Suprapubic skin (tissue), 4 donors: ENCODE data around the gene PTPRD. TPM values are rescaled to one million over a fixed set of nuclear protein-coding genes. Genes with fewer than 3 reads are reported as not detected.
A peak's percentile ranks its signal among the peaks of the same experiment; 100 is the strongest.

Experiments
- DNase-seq, 2 donors: peaks; one replicate each; pipeline ENCODE4 v3.0.0-alpha.2; 2019; ENCODE audit warnings: low spot score in 2 of 2
- H3K27ac ChIP-seq: fragments of 200-600 bp; sonication (generic); one replicate; pipeline ENCODE4 v1.5.1; 2019
- H3K27me3 ChIP-seq: fragments of 200-600 bp; sonication (generic); one replicate; pipeline ENCODE4 v1.5.1; 2019
- H3K36me3 ChIP-seq: fragments of 200-600 bp; sonication (generic); one replicate; pipeline ENCODE4 v1.5.1; 2019
- H3K4me1 ChIP-seq: fragments of 200-600 bp; sonication (generic); one replicate; pipeline ENCODE4 v1.5.1; 2019
- H3K4me3 ChIP-seq: fragments of 200-600 bp; sonication (generic); one replicate; pipeline ENCODE4 v1.5.1; 2019; ENCODE audit warnings: mild to moderate bottlenecking
- H3K9me3 ChIP-seq: fragments of 200-600 bp; sonication (generic); one replicate; pipeline ENCODE4 v1.5.1; 2019
- CTCF ChIP-seq, 2 donors: fragments of 200-600 bp in 1 of 2; fragments of 450-650 bp in 1 of 2; sonication (generic) in 1 of 2; IDR thresholded peaks; one replicate each; pipeline ENCODE4 v1.5.1; 2016 to 2019; ENCODE audit warnings: antibody characterized with exemption in 2 of 2, mild to moderate bottlenecking in 1 of 2, moderate library complexity in 1 of 2
- EP300 ChIP-seq: sonication (generic); formaldehyde crosslinking; IDR thresholded peaks from one replicate; pipeline ENCODE4 v1.6.1; 2017; ENCODE audit warnings: antibody characterized with exemption
- POLR2A ChIP-seq, 2 donors: fragments of 450-650 bp; IDR thresholded peaks; one replicate each; pipeline ENCODE4 v1.6.1; 2017; ENCODE audit warnings: antibody characterized with exemption in 2 of 2, mild to moderate bottlenecking in 2 of 2, moderate library complexity in 2 of 2
- POLR2AphosphoS5 ChIP-seq, 3 donors: sonication (generic); formaldehyde crosslinking; IDR thresholded peaks; one replicate each; pipeline ENCODE4 v1.6.1; 2017; ENCODE audit warnings: antibody characterized with exemption in 3 of 3
- WGBS: methylation state at CpG from one replicate; pipeline ENCODE4 v1.1.5; 2018; 5-methylcytosine and 5-hydroxymethylcytosine counted together
- total RNA-seq, 4 donors: library from RNA; depleted of rRNA; stranded (reverse); fragments of >200 nt; gene quantifications; one replicate each; pipeline ENCODE4 v1.1.0, GENCODE V29; 2016

PTPRD gene
- total RNA-seq, 4 donors from 2014 or later = 0.49 to 3.3 (median 2.5) TPM

DNA sequence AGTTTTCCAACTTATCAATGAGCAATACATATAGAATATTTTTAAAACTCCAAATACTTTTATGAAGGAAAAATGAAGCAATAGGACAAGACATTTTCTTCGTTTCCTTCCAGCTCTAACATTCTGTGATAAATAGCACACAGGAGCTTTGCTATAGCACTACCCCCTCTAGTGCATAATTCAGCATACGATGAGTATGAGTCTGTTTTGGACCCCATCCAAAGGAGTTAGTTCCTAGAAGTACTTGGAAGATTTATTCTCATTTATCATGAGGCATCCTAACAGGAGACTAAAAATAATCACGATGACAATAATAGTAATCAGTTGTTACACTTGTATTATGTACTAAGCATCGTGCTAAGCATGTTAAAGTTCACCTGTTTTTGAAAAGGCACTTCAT lies 1751.9 kb downstream of the PTPRD start:
- DNase-seq = no peak
- no peak overlapping the region for H3K27ac ChIP-seq
- no peaks in the 10 kb centered on the region for H3K36me3 ChIP-seq
- peaks cover 35% of the 10 kb centered on the region for H3K27me3 ChIP-seq
- TF ChIP-seq CTCF (IDR thresholded peaks at IDR 0.05) (no peak), POLR2A (IDR thresholded peaks at IDR 0.05) (no peak)
- peaks cover 22% of the 10 kb centered on the region for H3K4me1 ChIP-seq
- no peak overlapping the region for H3K4me3 ChIP-seq
- no peaks in the 10 kb centered on the region for H3K9me3 ChIP-seq
- WGBS = 25% methylated on average over 4 of the region's 4 CpGs

GRCh38 chr9:8860086-8860485 lies 1752.7 kb downstream of the PTPRD start:
- no peaks in the 10 kb centered on the region for H3K9me3 ChIP-seq
- H3K4me3 ChIP-seq = no peak overlapping the region
- H3K27ac ChIP-seq = no peak overlapping the region
- no peak for TF ChIP-seq POLR2AphosphoS5 (IDR thresholded peaks at IDR 0.05)
- no peak for TF ChIP-seq EP300
- no peak for TF ChIP-seq CTCF (IDR thresholded peaks at IDR 0.05)
- TF ChIP-seq POLR2A (IDR thresholded peaks at IDR 0.05) = no peak
- no peaks in the 10 kb centered on the region for H3K36me3 ChIP-seq
- peaks cover 22% of the 10 kb centered on the region for H3K4me1 ChIP-seq
- no peak for DNase-seq
- peaks cover 44% of the 10 kb centered on the region for H3K27me3 ChIP-seq

DNA sequence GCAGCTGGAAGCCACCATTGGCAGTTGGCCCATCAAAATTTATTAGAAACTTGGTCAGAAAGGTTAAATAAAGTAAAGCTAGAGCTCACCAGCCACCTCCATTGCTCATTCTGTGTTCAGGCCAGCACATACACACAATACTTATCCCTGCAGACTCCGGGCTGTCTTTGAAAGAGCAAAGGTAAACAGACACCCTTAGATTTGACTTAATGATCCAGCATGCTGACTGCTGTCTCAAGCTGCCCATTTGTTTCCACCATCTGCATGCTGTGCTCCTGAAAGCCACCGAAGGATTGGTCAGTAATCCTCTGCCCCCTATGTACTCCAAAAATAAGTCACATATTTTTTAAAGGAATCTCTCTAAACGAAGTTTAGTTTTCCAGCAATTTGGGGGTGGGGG lies 1753.4 kb downstream of the PTPRD start:
- Histone ChIP-seq H3K27ac (no peak overlapping the region), H3K4me3 (no peak overlapping the region), H3K27me3 (peaks cover 50% of the 10 kb centered on the region), H3K36me3 (no peaks in the 10 kb centered on the region), H3K9me3 (no peaks in the 10 kb centered on the region), H3K4me1 (peaks cover 22% of the 10 kb centered on the region)
- 57% methylated on average over 3 of the region's 3 CpGs for WGBS
- TF ChIP-seq POLR2AphosphoS5 (IDR thresholded peaks at IDR 0.05) (no peak), POLR2A (IDR thresholded peaks at IDR 0.05) (no peak), CTCF (IDR thresholded peaks at IDR 0.05) (no peak), EP300 (no peak)
- DNase-seq = no peak

DNA sequence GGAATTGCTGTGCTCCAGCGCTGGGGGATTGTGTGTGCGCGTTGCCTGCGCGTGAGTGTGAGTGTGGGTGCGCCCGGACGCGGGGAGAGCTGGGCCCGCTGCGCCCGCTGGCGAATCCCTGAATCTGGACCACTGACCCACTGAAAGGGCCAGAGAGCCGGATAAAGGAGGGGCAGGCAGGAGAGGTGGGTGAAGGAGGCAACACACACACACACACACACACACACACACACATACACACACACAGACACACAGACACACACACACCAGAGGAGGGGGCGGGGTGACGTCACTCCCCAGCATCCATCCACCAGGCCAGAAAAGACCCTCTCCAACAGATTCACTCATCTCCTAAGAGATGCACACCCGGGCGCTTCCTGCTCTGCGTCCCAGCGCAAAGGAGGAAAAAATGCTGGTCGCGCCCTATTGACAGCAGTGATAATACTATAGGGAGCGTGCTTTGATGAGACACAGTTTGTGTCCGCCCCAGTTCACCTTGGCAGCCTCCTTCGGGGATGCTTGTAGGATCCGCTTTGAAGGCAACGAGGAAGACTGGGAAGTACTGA lies 1754.1 kb downstream of the PTPRD start:
- Histone ChIP-seq H3K4me1 (peaks cover 22% of the 10 kb centered on the region), H3K36me3 (no peaks in the 10 kb centered on the region), H3K9me3 (no peaks in the 10 kb centered on the region), H3K27ac (no peak overlapping the region), H3K4me3 (peak overlapping the region; percentile 54), H3K27me3 (peaks cover 52% of the 10 kb centered on the region)
- 21% methylated on average over 26 of the region's 27 CpGs for WGBS
- TF ChIP-seq CTCF (IDR thresholded peaks at IDR 0.05) (no peak), POLR2AphosphoS5 (IDR thresholded peaks at IDR 0.05) (no peak), EP300 (no peak), POLR2A (IDR thresholded peaks at IDR 0.05) (no peak)
- DNase-seq = no peak

DNA sequence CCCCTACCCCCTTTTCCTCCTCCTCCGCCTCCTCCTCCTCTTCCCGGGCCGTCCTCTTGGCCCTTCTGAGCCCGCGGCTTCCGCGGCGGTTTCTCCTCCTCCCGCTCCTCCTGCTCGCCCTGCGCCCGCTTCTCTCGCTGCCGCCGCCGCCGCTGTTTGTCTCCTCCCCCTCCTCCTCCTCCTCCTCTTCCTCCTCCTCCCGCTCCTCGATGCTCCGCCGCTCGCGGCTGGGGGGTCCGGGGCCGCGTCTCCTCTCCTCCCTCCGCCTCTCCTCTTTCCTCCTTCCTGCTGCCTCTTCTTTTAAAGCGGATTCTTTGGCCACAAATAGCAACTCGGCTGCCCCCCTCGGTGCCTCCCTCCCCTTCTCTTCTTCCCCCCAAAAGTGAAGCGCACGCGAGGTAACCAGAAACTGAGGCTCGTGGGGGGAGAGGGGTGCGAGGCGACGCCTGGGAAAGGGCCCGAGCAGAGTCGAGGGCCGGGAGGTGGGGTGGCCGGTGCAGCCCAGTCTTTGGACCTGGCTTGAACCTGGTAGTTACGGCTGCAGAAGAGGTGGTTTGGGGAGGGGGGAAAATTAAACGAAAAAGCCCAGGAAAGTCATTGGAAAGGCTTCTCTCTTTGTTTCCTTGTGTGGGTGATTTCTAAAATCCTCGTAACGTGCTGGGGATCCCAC lies 1754.7 kb downstream of the PTPRD start:
- 1% methylated on average over 45 of the region's 45 CpGs for WGBS
- DNase-seq = peak in 1 of 2 donors; percentile 55
- H3K27ac ChIP-seq = no peak overlapping the region
- H3K27me3 ChIP-seq = peaks cover 57% of the 10 kb centered on the region
- peaks cover 22% of the 10 kb centered on the region for H3K4me1 ChIP-seq
- H3K9me3 ChIP-seq = no peaks in the 10 kb centered on the region
- no peak for TF ChIP-seq EP300
- no peak for TF ChIP-seq POLR2A (IDR thresholded peaks at IDR 0.05)
- TF ChIP-seq POLR2AphosphoS5 (IDR thresholded peaks at IDR 0.05) = no peak
- TF ChIP-seq CTCF (IDR thresholded peaks at IDR 0.05) = no peak
- H3K36me3 ChIP-seq = no peaks in the 10 kb centered on the region
- H3K4me3 ChIP-seq = peak overlapping the region; percentile 54
